Measurements from ENCODE around the gene ALK.

- TF ChIP-seq ZNF274 (IDR thresholded peaks at IDR 0.05; ENCODE audit: low read depth, low read length) = no peak
- TF ChIP-seq YY1 (IDR thresholded peaks at IDR 0.05; ENCODE audit: insufficient read depth, insufficient read length) = no peak
- TF ChIP-seq SUZ12 (IDR thresholded peaks at IDR 0.05; ENCODE audit: extremely low read depth, insufficient read depth, insufficient read length) = no peak
Measured at GRCh38 chr2:29526587-29527586, 394.5 kb downstream of the ALK start.

Data from NT2/D1 (cell line).